ENCODE results near the gene MS4A10.

DNA sequence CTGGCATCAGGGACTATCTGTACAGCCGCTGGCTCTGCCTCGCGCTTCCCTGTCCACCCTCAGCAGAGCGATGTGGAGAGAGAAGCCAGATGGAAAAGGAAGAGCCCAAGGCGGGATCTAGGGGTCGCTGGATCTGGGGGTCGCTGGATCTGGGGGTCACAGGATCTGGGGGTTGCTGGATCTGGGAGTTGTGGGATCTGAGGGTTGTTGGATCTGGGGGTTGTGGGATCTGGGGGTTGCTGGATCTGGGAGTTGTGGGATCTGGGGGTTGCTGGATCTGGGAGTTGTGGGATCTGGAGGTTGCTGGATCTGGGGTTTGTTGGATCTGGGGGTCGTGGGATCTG, 2.0 kb upstream of the MS4A10 start:
- TF ChIP-seq, protein P1, sequence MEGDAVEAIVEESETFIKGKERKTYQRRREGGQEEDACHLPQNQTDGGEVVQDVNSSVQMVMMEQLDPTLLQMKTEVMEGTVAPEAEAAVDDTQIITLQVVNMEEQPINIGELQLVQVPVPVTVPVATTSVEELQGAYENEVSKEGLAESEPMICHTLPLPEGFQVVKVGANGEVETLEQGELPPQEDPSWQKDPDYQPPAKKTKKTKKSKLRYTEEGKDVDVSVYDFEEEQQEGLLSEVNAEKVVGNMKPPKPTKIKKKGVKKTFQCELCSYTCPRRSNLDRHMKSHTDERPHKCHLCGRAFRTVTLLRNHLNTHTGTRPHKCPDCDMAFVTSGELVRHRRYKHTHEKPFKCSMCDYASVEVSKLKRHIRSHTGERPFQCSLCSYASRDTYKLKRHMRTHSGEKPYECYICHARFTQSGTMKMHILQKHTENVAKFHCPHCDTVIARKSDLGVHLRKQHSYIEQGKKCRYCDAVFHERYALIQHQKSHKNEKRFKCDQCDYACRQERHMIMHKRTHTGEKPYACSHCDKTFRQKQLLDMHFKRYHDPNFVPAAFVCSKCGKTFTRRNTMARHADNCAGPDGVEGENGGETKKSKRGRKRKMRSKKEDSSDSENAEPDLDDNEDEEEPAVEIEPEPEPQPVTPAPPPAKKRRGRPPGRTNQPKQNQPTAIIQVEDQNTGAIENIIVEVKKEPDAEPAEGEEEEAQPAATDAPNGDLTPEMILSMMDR (IDR thresholded peaks at IDR 0.05), result no peak
- TF ChIP-seq EP300 (IDR thresholded peaks at IDR 0.05), result no peak
